Activated CD4-positive, CD25-positive, alpha-beta regulatory T cell treated with anti-CD3 and anti-CD28 coated beads, Interleukin-2, amount 50 U/mL, for 24 hours (primary cell): ENCODE data around the gene CENPX.
"Not testable (repeated sequence)": the region's sequence is repeated elsewhere in the genome, so short reads cannot be mapped to it uniquely, and the experiment has no call there.

Experiments
- ATAC-seq, 2 donors: fragments of 150-1000 bp; cut with Tn5 transposase; one replicate each; pipeline ENCODE4 v1.10.0; 2021; ENCODE audit warnings: mild to moderate bottlenecking in 1 of 2, moderate library complexity in 1 of 2

CENPX gene

DNA sequence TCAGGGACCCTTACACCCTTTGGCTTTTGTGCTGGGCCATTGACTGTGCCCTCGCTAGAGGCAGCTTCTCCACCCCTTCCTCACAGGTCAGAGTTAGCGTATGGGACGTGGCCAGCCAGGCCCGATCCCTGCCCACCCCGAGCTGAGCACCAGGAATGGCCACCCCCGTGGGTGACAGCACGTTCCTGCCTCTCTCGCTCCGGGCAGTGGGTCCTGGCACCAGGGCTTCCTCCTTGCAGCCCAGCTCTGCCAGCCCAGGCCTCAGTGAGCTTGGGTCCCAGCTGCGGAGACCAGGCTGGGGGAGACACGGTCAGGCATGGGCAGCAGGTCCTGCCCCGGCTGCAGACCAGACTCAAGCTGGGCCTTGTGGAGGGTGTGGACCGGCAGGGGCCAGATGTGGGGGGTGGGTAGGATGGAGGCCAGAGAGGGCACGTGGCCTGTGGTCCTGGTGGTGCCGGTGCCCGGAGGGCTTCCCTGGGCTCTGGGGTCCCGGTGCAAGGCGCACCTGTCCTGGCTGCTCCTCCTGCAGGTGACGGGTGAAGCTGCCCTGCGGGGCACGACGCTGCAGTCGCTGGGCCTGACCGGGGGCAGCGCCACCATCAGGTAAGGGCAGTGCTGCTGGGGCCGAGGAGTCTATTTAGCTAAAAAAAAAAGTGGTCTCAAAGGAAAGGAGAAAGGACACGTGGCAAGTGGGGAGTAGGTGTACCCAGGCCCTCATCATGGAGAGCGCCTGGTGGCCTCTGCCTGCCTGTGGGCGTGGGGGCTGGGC is 27.0 kb downstream of the CENPX start:
- ATAC-seq = no peak

DNA sequence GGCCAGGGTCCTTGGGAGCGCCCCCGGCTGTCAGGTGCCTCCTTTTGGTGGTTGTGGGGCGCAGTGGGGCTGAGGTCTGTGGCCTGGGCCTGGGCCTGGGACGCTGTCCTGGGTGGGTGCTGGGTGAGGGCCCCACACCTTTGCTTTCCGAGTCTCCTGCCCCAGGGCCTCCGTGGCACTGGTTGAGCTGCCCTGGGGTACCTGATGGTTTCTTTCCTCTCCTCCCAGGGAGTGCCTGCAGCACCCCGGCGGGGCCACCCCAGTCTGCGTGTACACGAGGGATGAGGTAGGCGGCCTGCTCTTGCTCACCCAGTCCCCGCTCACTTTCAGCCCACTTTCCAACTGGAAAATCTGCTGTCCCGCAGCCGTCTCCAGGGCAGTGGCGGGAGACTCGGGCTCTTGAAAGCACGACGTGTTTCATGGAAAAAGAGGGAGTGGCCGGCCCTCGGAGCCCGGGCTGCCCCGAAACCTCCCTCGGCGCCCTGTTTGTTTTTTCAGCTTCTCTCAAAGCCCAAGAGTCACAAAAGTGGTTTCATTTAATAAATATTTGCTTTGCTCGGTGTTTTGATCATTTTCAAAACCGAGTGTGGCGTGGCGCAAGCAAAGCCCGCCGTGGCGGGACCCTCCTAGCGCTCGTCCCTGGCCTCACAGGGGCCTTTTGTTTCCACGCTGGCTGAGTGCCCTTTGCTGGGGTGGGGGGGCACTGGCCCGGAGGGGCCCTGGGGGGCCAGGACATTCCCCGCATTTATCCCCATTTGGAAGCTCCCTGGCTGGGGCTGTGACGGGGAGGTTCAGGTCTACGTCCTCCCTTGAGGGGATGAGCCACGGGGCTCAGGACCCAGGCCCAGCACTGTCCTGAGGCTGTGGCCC is 27.9 kb downstream of the CENPX start:
- ATAC-seq = no peak

DNA sequence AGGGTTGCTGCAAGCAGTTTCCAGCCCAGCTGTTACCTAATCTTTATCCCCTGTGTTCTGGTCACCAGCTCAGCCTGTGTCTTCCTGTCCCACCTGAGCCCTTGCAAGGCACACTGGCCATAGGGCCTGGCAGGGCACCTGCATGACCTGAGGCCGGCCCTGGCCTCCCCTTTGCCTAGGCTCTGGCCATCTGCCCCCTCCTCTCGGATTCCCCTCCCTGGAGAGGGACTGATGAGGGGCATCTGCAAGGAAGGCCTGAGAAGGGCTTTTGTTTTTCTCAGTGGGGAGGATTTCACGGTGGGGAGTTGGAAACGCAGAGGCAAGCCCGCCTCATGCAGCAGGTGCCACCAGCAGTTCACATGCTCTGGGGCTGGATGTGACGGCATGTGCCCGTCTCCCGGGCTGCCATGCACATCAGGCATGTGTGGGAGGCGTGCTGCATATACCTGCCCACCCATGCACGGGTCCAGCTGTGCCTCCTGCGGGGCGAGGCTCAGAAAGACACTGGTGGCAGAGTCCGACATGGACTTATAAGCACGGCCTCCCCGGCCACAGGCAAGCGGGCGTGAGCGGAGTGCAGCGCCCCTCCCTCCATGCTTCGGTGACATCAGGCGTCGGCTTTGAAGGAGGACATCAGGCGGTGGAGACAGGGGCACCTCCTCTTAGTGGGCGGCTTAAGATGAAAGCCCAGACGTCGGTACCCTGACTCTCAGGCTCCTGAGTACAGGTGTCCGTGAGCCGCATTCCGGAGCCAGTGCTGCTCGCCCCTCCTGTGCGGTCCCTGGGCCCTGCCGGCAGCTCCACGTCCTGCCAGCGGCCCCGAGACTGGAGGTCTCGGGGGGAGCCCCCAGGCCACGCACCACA is 28.7 kb downstream of the CENPX start:
- ATAC-seq = no peak

DNA sequence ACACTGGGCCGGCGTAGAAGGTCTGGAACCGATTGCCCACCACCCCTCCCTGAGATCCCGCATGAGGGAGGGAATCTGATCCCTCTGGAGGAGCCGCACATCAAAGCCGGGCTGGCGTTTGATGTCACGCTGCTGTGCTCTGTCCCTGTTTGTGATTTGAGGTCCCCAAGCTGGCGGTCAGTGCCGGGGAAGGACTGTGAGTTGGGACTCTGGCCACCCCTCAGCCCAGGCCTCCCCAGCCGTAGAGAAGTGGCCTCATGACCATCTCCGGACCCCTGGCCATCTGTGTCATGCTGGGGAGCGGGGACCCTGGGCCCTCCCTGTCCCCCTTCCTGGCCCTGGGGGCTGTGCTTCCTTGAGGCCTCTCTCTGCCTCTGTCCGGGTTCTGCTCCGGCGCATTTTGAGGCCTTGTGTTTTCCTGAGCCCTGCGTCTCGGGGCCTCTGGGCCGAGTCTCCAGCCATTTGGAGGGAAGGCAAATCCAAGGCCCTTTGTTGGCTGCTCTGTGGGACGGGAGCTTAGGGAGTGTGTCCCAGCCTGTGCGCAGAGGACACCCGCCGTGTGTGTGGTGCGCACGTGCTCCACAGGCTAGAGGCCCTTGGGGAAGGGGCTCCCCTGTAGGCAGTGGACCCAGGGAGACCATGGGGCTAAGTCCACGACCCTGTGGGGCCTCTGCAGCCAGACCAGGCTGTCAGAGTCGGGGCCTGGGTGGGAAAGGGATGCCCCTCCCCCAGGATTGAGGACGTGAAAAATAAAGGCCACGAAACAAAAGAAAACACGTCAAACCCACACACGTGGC is 30.2 kb downstream of the CENPX start:
- no peak for ATAC-seq

DNA sequence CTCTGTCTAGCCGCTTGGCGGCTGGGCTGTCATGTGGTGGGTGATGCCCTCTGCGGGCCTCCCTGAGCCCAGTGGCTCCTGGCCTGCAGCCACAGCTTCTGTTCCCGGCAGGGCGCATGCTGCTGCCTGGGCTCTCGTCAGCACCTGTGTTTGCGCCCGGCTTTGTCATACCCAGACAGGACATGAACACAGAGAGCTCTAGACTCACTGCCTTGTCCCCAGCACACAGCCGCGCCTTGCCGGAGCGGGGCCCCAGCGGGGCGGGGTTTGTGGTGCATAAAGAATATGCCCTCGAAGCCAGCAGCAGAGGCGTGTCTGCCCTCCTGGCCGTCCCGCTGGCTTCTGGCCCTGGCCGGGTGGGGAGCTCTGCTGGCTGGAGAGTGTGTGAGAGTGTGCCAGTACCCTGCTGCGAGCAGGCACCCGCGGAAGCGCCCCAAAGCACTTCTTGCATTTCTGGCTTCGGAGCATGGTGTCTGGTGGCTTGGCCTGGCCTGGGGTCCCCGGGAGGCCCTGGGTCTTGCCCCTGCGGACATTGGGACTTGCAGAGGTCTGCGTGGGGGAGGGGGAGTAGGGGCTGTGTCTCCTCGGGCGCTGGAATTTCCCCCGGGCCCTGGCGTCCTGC is 30.9 kb downstream of the CENPX start:
- ATAC-seq = no peak

DNA sequence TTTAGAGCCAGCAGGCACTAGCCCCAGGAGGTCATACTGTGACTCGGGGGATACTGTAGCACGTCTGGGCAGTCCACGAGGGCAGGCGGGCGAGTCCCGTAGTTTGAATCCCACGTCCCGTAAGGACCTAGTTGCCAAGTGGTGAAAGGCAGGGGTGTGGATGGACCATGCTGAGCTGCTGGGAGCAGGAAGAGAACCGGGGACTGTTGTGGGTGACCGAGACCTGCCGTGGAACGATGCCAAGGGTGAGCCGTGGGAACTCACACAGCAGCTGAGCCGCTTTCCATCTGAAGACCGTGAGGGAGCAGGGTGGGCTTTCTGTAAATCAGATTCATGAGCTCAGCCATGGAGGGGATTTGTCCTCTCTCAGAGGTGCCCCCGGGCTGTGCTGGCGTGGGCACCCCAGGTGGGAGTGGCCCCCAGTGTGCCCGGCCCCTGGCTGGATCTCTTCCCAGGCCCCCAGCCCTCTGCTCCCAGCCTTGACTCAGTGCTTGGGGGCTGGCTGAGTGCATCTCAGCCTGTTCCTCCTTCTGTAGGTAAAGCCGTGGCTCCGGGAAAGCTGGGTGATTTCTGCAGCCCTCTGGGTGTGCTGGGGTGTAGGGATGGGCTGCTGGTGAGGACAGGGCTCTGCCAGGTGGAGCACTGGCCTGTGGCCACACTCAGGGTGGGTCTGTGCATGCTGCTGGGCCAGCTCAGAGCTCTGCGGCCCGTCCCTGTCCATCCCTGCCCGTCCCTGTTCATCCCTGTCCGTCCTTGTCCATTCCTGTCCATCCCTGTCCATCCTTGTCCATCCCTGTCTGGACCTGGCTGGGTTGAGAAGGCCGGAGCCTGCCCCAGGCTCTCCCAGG is 31.6 kb downstream of the CENPX start:
- ATAC-seq = no peak

DNA sequence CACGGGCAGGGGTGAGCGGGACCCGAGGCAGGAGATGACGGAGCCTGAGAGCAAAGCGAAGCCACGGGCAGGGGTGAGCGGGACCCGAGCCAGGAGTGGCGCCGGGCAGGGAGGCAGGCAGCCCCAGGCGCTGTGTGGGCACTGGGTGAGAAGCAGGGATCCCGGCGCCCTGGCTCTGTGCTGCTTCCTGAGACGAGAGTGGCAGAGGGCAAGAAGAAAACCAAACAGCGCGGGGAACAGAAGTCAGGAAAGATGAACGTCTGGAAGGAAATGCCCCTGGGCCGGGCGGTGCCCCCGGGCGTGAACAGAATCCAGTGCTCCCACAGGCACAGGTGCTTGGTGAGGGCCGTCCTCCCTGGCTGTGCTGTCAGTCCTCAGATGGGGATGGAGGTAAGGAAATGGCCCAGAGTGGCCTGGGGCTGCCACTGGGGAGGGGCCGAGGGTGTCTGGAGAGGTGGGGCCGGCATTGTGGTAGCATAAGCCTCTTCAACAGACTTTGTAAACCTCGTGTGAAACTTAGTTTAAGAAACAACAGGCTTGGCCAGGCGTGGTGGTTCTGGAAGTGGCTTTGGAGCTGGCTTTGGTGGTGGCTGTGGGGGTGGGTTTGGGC is 35.4 kb downstream of the CENPX start:
- no peak for ATAC-seq

DNA sequence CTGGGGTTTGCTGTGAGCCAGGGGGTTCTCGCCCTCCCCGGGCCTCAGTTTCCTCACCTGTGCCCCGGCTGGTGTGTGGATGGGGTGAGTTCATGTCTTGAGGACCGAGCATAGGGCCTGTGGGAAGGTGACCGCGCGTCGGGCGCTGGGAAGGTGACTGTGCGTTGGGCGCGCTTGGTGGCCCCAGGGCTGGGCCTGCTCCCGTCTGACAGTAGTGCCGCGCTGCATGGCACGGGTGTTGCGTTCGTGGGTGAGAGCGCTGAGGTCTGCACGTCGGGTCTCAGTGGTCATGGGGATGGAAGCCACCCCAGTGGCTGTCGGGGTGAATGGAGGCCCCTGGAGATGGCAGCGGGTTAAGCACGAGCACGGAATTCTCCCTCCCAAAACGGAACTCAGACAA is 36.1 kb downstream of the CENPX start:
- no peak for ATAC-seq

DNA sequence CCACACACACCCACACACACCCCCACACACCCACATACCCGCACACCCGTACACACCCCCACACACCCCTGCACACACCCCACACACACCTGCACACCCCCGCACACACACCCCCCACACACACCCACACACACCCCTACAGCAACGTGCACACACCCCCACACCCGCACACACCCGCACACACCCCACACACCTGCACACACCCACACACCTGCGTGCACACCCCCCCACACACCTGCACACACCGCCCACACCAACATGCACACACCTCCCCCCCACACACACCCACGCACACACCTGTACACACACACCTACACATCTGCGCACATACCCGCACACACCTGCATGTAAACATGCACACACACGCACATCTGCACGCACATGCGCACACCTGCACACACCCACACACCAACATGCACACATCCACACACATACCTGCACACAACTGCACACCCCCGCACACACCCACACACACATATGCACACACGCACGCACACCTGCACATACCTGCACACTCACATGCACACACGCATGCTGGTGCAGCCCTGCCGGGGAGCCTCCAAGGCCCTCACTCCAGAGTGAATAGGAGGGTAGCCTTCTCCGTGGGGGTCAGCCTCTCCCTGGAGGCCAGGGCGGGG is 37.8 kb downstream of the CENPX start:
- no peak for ATAC-seq

DNA sequence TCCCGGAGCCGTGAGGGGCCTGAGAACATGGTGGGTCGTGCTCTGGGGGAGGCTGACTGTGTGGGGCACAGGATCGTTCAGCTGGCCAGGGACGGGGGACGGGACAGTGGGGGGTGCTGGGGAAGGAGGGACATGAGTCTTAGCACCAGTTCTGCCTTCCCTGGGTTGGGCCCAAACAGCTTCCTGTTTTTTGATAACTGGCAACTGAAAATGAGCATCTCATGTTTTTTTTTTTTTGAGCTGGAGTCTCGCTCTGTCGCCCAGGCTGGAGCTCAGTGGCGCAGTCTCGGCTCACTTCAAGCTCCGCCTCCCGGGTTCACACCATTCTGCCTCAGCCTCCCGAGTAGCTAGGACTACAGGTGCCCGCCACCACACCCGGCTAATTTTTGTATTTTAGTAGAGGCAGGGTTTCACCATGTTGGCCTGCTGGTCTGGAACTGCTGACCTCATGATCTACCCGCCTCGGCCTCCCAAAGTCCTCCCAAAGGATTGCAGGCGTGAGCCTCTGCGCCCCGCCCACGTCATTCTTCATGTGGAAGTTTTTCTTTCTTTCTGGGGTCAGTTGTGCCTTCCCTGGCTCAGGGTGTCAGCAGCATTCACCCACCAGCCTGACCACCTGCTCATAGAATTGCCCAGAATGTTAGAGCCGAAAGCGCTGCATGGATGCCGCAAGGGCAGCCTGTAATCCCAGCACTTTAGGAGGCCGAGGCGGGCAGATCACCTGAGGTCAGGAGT is 38.9 kb downstream of the CENPX start:
- ATAC-seq = no peak

DNA sequence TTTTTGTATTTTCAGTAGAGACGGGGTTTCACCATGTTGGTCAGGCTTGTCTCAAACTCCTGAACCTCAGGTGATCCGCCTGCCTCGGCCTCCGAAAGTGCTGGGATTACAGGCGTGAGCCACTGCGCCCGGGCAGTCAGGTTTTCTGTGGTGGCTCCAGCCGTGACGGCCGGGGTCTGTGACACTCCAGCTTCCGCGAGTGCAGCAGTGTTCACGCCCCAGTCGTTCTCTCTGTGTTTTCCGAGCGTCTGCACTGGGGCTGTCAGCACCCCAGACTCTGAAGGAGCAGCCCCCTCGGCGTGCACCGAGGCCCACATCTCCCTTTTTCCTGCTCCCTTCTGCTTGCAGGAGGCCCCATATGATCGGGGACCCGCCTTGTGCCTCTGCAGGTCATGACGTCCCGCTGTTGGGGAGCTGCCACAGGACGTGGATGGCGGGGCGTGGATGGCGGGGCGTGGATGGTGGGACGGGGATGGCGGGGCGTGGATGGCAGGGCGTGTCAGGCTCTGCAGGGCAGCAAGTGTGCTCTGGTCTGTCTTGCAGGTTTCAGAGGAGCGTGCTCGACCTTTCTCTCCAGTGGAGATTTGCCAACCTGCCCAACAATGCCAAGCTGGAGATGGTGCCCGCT is 39.6 kb downstream of the CENPX start:
- no peak for ATAC-seq

DNA sequence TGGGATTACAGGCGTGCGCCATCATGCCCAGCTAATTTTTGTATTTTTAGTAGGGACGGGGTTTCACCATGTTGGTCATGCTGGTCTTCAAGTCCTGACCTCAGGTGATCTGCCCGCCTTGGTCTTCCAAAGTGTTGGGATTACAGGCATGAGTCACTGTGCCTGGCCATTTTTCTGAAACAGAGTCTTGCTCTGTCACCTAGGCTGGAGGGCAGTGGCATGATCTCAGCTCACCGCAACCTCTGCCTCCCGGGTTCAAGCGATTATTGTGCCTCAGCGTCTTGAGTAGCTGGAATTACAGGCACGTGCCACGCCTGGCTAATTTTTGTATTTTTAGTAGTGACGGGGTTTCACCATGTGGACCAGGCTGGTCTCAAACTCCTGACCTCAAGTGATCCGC is 41.2 kb downstream of the CENPX start:
- not testable (repeated sequence) for ATAC-seq

DNA sequence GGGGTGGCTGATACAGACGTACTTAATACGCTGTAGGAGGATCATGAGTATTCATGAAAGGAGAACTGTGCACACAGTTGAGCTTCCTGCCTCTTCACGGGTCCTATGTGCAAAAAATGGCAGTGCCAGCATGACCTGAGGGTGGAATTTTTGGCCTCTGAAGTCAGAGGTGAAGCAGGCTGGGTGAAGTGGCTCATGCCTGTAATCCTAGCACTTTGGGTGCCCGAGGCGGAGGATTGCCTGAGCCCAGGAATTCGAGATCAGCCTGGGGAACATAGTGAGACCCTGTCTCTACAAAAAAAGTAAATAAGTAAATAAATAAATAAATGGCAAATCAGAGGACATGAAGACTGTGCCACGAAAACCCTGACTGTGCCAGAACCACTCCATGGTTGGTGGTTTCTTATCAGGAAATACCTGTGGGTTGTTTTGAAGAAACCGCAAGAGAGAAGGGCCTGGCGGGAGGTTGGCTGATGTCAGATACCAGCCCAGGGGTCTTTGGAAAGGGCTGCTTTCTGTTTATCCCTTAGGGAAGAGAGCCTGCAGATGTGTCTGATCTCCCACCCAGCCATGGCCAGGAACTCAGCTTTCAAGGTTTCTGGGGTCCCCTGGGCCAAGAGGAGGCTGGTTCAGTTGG is 41.9 kb downstream of the CENPX start:
- no peak for ATAC-seq

DNA sequence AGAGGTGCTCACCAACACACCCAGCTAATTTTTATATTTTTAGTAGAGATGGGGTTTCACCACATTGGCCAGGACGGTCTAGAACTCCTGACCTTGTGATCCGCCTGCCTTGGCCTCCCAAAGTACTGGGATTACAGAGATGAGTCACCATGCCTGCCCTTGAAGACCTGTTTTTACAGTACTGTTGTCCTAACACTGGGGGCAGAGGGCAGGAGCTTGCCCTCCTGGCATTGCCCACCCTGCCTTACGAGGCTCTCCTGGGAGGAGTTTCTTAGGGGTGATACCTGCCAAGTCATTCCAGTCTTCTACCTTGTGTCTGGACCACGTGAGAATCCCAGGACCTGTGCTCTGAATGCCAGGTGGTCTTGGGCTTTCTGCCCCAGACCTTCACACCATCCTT is 42.6 kb downstream of the CENPX start:
- no peak for ATAC-seq

DNA sequence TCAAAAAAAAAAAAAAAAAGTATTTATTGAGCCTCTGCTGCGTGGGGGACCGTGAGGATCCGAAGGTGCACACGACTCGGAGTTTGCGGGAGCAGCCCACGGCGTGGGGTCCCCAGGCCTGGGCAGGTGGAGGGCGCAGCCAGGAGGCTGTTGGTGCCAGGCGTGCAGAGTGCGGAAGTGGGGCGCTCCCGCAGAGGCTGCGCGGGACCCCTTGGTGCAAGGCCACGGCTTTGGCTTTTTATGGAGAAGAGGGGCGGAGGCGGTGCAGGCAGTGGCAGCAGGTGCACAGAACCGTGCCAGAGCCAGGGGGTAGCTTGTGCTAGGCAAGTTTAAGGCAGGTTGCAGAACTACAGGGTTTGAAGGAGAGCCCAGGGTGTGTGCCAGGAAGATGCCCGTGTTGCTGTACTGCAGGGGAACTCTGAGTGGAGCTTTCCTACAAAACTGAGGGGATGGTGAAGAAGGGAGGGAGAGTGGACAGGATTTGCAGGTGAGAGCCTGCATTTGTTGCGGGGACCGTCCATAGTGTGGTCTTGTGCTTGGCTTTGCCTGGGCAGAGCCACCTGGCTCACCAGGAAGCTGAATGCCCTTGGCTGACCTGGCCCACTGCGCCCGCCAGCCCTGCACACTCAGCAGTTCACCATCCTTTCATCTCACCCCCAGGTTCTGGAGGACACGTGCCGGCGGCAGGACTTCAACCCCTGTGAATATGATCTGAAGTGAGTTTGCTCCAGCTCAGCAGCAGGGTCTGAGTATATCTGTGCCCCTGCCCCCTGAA is 44.0 kb downstream of the CENPX start:
- ATAC-seq = no peak

DNA sequence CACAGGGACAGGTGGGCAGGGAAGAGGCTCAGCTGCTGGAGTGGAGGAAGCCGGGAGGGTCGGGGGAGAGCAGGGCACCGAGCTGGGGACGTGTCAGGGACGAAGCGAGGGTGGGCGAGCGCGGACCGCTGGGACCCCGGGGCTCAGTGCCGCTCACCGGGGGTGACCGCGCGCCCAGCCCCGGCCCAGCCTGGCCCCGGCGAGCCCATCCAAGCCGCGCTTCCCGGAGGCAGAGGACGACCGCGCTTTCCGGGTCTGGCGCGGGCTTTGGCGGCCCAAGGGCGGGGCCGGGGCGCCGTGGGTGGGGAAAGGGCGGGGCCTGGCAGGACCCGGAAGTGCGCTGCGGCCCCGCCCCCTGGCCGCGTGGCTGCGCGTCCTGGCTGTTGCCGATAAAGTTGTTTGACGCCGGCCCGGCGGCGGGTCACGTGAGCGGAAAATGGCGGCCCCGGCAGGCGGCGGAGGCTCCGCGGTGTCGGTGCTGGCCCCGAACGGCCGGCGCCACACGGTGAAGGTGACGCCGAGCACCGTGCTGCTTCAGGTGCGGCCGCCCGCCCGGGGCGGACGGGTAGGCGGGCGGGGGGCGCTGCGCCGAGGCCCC is 45.4 kb downstream of the CENPX start, which contains the start of gene ASPSCR1:
Gene ASPSCR1, plus strand, starts transcription at position 419 of the 598 bp plus-strand sequence. Its CDS starts 18 bp downstream, at position 437.
- ATAC-seq = peak; percentile 89
